GM12865 (cell line): ENCODE measurements around the gene PDE4B.

Experiments used
- DNase-seq: peaks from one replicate; pipeline ENCODE4 v3.0.0; 2010; ENCODE audit warnings: low read depth
- H3K4me3 ChIP-seq: 2 replicates; pipeline ENCODE4 v1.5.1; 2011; ENCODE audit warnings: mild to moderate bottlenecking, low read depth, low read length, control low read depth
- CTCF ChIP-seq: IDR thresholded peaks from 2 replicates; pipeline ENCODE4 v1.5.1; 2011; ENCODE audit warnings: low read length, control low read depth, low read depth, inconsistent platforms; ENCODE audit not compliant: insufficient read depth; ENCODE audit errors: missing control alignments

Gene PDE4B

GRCh38 chr1:66351913-66352312 is 559.2 kb downstream of the PDE4B start:
- peak overlapping the region; percentile 56 for H3K4me3 ChIP-seq
- peak; percentile 84 for DNase-seq
- no peak for TF ChIP-seq CTCF

DNA sequence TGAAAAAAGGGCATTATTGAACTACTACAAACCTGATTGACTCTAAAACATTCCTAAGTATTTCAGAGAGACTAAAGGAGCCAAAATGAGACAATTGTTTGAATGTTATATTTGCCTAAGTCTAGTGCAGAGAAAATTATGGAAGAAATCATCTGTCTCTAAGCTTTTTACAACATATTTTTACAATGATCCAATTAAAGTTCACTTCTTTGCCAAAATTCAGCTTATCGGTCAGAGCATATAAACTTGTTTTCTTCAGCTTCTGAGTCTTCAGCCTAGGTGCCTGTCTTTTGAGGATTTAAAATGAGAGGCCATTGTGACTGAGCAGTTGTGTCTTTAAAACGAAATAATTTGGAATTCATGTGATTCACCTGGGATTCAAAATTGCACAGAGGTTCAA is 560.1 kb downstream of the PDE4B start:
- no peak for DNase-seq
- H3K4me3 ChIP-seq: no peak overlapping the region
- no peak for TF ChIP-seq CTCF

DNA sequence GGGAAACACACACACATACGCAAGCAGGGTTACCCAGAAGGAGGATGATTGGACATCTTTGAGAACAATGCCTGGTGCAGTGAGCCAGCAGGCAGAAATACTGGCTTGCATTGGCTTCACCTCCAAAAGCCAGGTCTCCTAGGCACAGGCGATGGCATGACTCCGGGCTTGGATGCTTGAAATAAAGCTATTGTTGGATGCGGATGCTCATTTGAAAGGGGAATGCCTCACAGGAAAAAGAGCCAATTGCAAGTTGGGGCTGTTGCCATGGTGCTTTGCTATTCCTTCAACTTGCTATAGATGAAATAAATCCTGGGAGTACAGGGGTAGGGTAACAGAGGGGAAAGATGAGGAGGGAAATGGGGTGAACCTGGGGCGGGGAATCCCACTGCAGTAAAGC is 560.6 kb downstream of the PDE4B start:
- DNase-seq: no peak
- H3K4me3 ChIP-seq: no peak overlapping the region
- TF ChIP-seq CTCF: no peak

DNA sequence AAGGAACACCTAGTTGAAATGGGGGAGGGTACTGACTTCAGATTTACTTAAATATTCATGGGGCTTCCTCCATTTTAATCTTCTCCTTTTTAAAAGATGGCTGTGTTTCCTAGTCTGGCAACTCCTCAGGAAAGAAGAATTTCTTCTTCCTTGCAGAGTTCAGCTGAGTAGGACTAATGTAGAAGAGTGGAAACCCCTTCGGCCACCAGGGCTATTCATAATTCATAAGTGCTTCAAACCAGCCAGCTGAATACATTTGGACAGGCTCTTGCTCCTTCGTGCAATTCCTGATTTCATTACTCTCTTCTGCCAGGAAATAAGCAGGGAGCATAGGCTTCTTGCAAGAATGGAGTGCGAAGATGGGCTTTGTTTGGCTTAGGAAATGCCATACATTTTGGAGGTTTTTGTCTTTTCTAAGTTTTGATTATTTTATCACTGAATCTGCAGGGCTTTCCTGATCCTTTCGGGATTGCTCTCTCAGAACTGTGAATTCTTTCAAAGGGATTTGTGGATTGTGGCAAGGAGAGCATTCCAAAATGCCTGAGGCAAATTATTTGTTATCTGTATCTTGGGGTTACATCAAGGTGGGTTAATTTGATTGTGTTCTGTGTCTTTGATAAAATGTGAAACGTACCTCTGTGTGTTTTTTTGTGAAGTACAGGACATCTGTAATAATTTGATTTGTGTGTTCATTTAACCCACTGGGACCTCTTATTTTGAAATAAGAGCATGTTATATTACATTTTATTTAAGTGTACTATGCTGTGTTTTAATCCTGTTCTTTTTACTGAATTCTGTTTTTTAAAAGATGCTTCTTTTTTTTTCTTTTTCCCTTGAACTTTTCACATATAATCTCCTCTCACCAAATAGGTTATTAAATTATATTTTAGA is 561.9 kb downstream of the PDE4B start:
- no peak overlapping the region for H3K4me3 ChIP-seq
- DNase-seq: no peak

DNA sequence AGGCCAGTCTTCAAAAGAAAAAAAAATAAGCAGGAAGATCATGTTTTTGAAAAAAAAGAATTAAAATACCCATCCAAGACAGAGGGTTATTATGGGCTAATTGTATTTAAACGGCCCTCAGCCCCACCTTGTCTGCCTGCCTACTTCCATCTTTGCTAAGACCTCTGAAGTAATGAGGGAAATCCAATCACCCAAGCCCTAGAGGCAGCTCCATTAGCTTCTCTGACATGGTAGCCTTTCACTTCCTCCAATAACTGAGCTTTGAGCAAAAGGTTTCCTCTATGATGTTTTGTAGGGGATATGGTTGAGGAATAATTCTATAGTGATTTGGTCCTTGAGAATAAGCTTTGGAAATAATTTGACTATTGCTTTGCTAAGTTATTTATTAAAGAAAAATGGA is 563.1 kb downstream of the PDE4B start:
- DNase-seq: no peak
- TF ChIP-seq CTCF: no peak
- no peak overlapping the region for H3K4me3 ChIP-seq

More for the DNA sequence above, 561.9 kb downstream of the PDE4B start:
- TF ChIP-seq CTCF: no peak

- H3K4me3 ChIP-seq: no peak overlapping the region
- DNase-seq: no peak
Measured at GRCh38 chr1:66356605-66357004, 563.9 kb downstream of the PDE4B start.

More at GRCh38 chr1:66356605-66357004, 563.9 kb downstream of the PDE4B start:
- no peak for TF ChIP-seq CTCF
